HG03139 (cell line): ENCODE data around the gene NOL6.
"Not testable (repeated sequence)": the region's sequence is repeated elsewhere in the genome, so short reads cannot be mapped to it uniquely, and the experiment has no call there.

Experiments used
- ATAC-seq: cut with Tn5 transposase; IDR thresholded peaks from one replicate; pipeline ENCODE4 v1.9.1; 2021; ENCODE audit not compliant: unreplicated experiment

The NOL6 gene

GRCh38 chr9:33473643-33474352 lies at the start of gene NOL6:
Gene NOL6 (minus strand): TSS chr9:33473924. CDS start chr9:33473842, 82 bp downstream.
- peak; percentile 98 for ATAC-seq

- not testable (repeated sequence) for ATAC-seq
Measured at GRCh38 chr9:33521861-33522260, 48.1 kb upstream of the NOL6 start.

- ATAC-seq, result not testable (repeated sequence)
Measured at GRCh38 chr9:33517934-33518577, 44.3 kb upstream of the NOL6 start.

GRCh38 chr9:33517373-33517772 lies 43.6 kb upstream of the NOL6 start:
- ATAC-seq, result no peak

GRCh38 chr9:33516397-33516796 lies 42.7 kb upstream of the NOL6 start:
- not testable (repeated sequence) for ATAC-seq

- ATAC-seq, result not testable (repeated sequence)
Measured at GRCh38 chr9:33515342-33515995, 41.7 kb upstream of the NOL6 start.

GRCh38 chr9:33512535-33512934 lies 38.8 kb upstream of the NOL6 start:
- ATAC-seq, result not testable (repeated sequence)

GRCh38 chr9:33511184-33511517 lies 37.4 kb upstream of the NOL6 start:
- ATAC-seq, result not testable (repeated sequence)

GRCh38 chr9:33510262-33511183 lies 36.8 kb upstream of the NOL6 start:
- no peak for ATAC-seq

GRCh38 chr9:33506626-33507370 lies 33.1 kb upstream of the NOL6 start:
- ATAC-seq, result no peak

- no peak for ATAC-seq
Measured at GRCh38 chr9:33498387-33498786, 24.7 kb upstream of the NOL6 start.

GRCh38 chr9:33493819-33494218 lies 20.1 kb upstream of the NOL6 start:
- not testable (repeated sequence) for ATAC-seq

GRCh38 chr9:33489066-33489465 lies 15.3 kb upstream of the NOL6 start:
- ATAC-seq, result no peak

- not testable (repeated sequence) for ATAC-seq
Measured at GRCh38 chr9:33485312-33485711, 11.6 kb upstream of the NOL6 start.

GRCh38 chr9:33480976-33481375 lies 7.3 kb upstream of the NOL6 start:
- ATAC-seq, result no peak

- ATAC-seq, result no peak
Measured at GRCh38 chr9:33480106-33480505, 6.4 kb upstream of the NOL6 start.

- no peak for ATAC-seq
Measured at GRCh38 chr9:33476503-33476902, 2.8 kb upstream of the NOL6 start.

GRCh38 chr9:33475357-33475756 lies 1.6 kb upstream of the NOL6 start:
- ATAC-seq, result no peak

- no peak for ATAC-seq
Measured at GRCh38 chr9:33472881-33473615, 676 bp downstream of the NOL6 start.
